Measurements from ENCODE around the gene ZBTB20.

Gene ZBTB20

DNA sequence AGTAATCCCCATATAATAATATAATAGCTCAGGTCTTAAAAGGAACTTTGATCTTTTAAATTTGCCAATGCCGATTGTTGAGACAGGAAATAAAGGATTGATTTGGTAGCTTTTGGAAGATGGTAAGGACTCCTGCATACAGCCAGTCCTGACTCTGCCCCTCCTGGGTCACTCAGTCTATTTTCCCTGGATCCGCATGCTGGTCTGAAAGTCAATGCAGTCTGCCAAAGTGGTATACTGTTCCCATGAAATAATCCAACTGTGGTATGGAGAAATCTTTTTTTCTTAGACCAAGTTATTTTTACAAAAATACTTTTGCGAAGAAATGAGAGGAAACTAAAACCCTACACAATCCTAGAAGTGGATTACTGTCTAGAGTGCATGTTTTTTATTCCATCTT, 662.2 kb downstream of the ZBTB20 start:
- H3K27me3 ChIP-seq (replicated peaks in 2 of 5; ENCODE audit: control insufficient read depth in 4 of 5, insufficient read depth in 5 of 5, low read length in 4 of 5): no peaks in the 10 kb centered on the region
- no peaks in the 10 kb centered on the region for H3K36me3 ChIP-seq (ENCODE audit: control insufficient read depth in 4 of 4, insufficient read depth in 4 of 4, low read length in 3 of 4)
- POLR2A ChIA-PET: no interaction called here
- no peak for DNase-seq
- CTCF ChIA-PET: interaction anchor here (1.2 kb wide), 1 partner anchor 40 kb away, joined by 3 read pairs; no protein-coding TSS in a partner anchor
- H3K9me3 ChIP-seq (ENCODE audit: control extremely low read depth in 1 of 5, control insufficient read depth in 4 of 5, insufficient read depth in 2 of 5, low read depth in 1 of 5, low read length in 4 of 5): no peaks in the 10 kb centered on the region
- WGBS (ENCODE audit: insufficient coverage): 100% methylated on average over 1 of the region's 3 CpGs
- H3K4me1 ChIP-seq (ENCODE audit: control extremely low read depth in 1 of 4, control insufficient read depth in 4 of 4, insufficient read depth in 4 of 4, low read length in 3 of 4): peaks cover 0 to 10% (median 6%) of the 10 kb centered on the region in 4 experiments
- H3K4me3 ChIP-seq (ENCODE audit: control insufficient read depth in 1 of 7, extremely low read depth in 1 of 7, insufficient read depth in 4 of 7, low read depth in 2 of 7, low read length in 6 of 7): no peak overlapping the region
- no peak overlapping the region for H3K27ac ChIP-seq (ENCODE audit: insufficient read depth in 1 of 2, low read depth in 1 of 2, low read length in 2 of 2, poor library complexity in 1 of 2, severe bottlenecking in 2 of 2)

DNA sequence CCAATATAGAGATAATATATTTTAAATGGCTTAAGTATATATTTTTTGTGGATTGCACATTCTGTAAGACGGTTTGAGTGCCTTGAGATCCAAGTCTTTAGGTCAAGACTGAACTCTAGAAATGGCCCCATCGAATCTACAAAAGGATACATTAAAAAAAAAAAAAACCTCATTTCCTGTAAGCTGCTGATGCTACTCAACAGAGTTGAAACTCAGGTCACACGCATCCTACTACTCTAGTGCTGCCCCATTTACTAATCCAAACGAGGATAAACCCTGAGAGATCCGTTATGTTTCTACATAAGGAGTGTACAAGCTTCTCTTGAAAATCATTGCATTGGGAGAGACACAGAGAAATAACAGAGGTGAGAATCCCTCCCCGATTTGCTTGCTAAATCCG, 666.0 kb downstream of the ZBTB20 start:
- Histone ChIP-seq H3K27ac (ENCODE audit: insufficient read depth in 1 of 2, low read depth in 1 of 2, low read length in 2 of 2, poor library complexity in 1 of 2, severe bottlenecking in 2 of 2) (no peak overlapping the region), H3K4me3 (ENCODE audit: control insufficient read depth in 1 of 7, extremely low read depth in 1 of 7, insufficient read depth in 4 of 7, low read depth in 2 of 7, low read length in 6 of 7) (no peak overlapping the region), H3K9me3 (ENCODE audit: control extremely low read depth in 1 of 5, control insufficient read depth in 4 of 5, insufficient read depth in 2 of 5, low read depth in 1 of 5, low read length in 4 of 5) (no peaks in the 10 kb centered on the region), H3K27me3 (replicated peaks in 2 of 5; ENCODE audit: control insufficient read depth in 4 of 5, insufficient read depth in 5 of 5, low read length in 4 of 5) (no peaks in the 10 kb centered on the region), H3K4me1 (ENCODE audit: control extremely low read depth in 1 of 4, control insufficient read depth in 4 of 4, insufficient read depth in 4 of 4, low read length in 3 of 4) (peaks cover 0 to 10% (median 6%) of the 10 kb centered on the region in 4 experiments), H3K36me3 (ENCODE audit: control insufficient read depth in 4 of 4, insufficient read depth in 4 of 4, low read length in 3 of 4) (no peaks in the 10 kb centered on the region)
- POLR2A ChIA-PET: no interaction called here
- WGBS (ENCODE audit: insufficient coverage): 97% methylated on average over 6 of the region's 7 CpGs
- CTCF ChIA-PET: no interaction called here
- no peak for DNase-seq

DNA sequence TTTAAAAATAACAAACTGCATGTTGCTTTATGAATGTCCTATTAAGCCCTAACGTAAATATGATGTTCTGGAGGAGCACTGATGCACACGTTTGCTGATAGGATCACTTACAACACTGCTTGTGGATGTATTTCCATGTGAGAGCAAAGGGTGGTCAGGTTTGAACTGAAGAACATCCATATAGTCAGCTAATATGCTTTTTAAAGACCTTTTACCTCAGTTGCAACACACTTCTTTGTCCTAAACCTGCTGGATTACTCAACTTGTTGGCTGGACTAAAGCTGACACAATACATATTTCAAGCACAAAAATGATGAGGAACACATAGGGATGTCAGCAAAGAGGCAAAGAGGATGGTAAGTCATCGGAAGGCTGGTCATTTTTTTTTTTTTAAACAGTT, 666.6 kb downstream of the ZBTB20 start:
- Histone ChIP-seq H3K9me3 (ENCODE audit: control extremely low read depth in 1 of 5, control insufficient read depth in 4 of 5, insufficient read depth in 2 of 5, low read depth in 1 of 5, low read length in 4 of 5) (no peaks in the 10 kb centered on the region), H3K4me1 (ENCODE audit: control extremely low read depth in 1 of 4, control insufficient read depth in 4 of 4, insufficient read depth in 4 of 4, low read length in 3 of 4) (peaks cover 0 to 10% (median 6%) of the 10 kb centered on the region in 4 experiments), H3K4me3 (ENCODE audit: control insufficient read depth in 1 of 7, extremely low read depth in 1 of 7, insufficient read depth in 4 of 7, low read depth in 2 of 7, low read length in 6 of 7) (no peak overlapping the region), H3K27me3 (replicated peaks in 2 of 5; ENCODE audit: control insufficient read depth in 4 of 5, insufficient read depth in 5 of 5, low read length in 4 of 5) (no peaks in the 10 kb centered on the region), H3K27ac (ENCODE audit: insufficient read depth in 1 of 2, low read depth in 1 of 2, low read length in 2 of 2, poor library complexity in 1 of 2, severe bottlenecking in 2 of 2) (no peak overlapping the region), H3K36me3 (ENCODE audit: control insufficient read depth in 4 of 4, insufficient read depth in 4 of 4, low read length in 3 of 4) (no peaks in the 10 kb centered on the region)
- POLR2A ChIA-PET: no interaction called here
- no peak for DNase-seq
- CTCF ChIA-PET: no interaction called here
- WGBS (ENCODE audit: insufficient coverage): 100% methylated on average over 2 of the region's 3 CpGs

DNA sequence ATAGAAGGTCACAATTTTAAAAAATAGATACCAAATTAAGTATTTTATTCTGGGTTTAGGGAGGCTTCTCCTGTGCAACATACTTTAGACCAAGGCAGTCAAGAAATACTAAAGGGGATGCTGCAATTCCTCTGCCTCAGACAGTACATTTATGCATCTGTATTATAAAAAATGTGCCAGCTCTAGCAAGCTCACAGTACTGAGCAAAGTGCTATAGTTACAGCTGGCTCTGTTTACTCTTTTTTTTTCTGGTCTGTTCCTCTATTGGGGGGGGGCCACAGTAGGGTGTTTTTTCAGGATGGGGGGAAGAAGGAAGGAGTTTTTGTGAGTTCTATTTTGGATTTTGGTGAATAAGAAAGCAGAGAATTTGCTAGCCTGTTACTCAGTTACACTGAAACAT, 668.3 kb downstream of the ZBTB20 start:
- CTCF ChIA-PET: no interaction called here
- POLR2A ChIA-PET: no interaction called here

DNA sequence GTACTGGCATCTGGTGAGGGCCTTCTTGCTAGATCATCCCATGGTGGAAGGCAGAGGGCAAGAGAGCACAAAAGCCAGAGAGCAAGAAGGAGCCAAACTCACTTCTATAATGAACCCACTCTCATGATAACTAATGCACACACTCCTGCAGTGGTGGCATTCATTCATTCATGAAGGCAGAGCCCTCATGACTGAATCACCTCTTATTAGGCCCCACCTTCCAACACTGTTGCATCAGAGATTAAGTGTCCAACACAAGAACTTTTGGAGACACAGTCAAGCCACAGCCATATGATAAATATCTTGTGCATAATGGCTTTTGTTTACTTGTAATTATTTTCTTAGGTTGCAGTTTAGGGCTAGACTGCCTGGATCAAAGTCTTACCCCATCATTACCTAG, 670.6 kb downstream of the ZBTB20 start:
- ChIA-PET POLR2A (no interaction called here), CTCF (no interaction called here)
- no peak for DNase-seq
- Histone ChIP-seq H3K36me3 (ENCODE audit: control insufficient read depth in 4 of 4, insufficient read depth in 4 of 4, low read length in 3 of 4) (no peaks in the 10 kb centered on the region), H3K27ac (ENCODE audit: insufficient read depth in 1 of 2, low read depth in 1 of 2, low read length in 2 of 2, poor library complexity in 1 of 2, severe bottlenecking in 2 of 2) (no peak overlapping the region), H3K4me3 (ENCODE audit: control insufficient read depth in 1 of 7, extremely low read depth in 1 of 7, insufficient read depth in 4 of 7, low read depth in 2 of 7, low read length in 6 of 7) (no peak overlapping the region), H3K27me3 (replicated peaks in 2 of 5; ENCODE audit: control insufficient read depth in 4 of 5, insufficient read depth in 5 of 5, low read length in 4 of 5) (no peaks in the 10 kb centered on the region), H3K4me1 (ENCODE audit: control extremely low read depth in 1 of 4, control insufficient read depth in 4 of 4, insufficient read depth in 4 of 4, low read length in 3 of 4) (peaks cover 0 to 2% (median under 1%) of the 10 kb centered on the region in 4 experiments), H3K9me3 (ENCODE audit: control extremely low read depth in 1 of 5, control insufficient read depth in 4 of 5, insufficient read depth in 2 of 5, low read depth in 1 of 5, low read length in 4 of 5) (no peaks in the 10 kb centered on the region)

More for the DNA sequence above, 668.3 kb downstream of the ZBTB20 start:
- Histone ChIP-seq H3K4me3 (ENCODE audit: control insufficient read depth in 1 of 7, extremely low read depth in 1 of 7, insufficient read depth in 4 of 7, low read depth in 2 of 7, low read length in 6 of 7) (no peak overlapping the region), H3K4me1 (ENCODE audit: control extremely low read depth in 1 of 4, control insufficient read depth in 4 of 4, insufficient read depth in 4 of 4, low read length in 3 of 4) (peaks cover 0 to 10% (median 6%) of the 10 kb centered on the region in 4 experiments), H3K36me3 (ENCODE audit: control insufficient read depth in 4 of 4, insufficient read depth in 4 of 4, low read length in 3 of 4) (no peaks in the 10 kb centered on the region), H3K9me3 (ENCODE audit: control extremely low read depth in 1 of 5, control insufficient read depth in 4 of 5, insufficient read depth in 2 of 5, low read depth in 1 of 5, low read length in 4 of 5) (no peaks in the 10 kb centered on the region), H3K27ac (ENCODE audit: insufficient read depth in 1 of 2, low read depth in 1 of 2, low read length in 2 of 2, poor library complexity in 1 of 2, severe bottlenecking in 2 of 2) (no peak overlapping the region), H3K27me3 (replicated peaks in 2 of 5; ENCODE audit: control insufficient read depth in 4 of 5, insufficient read depth in 5 of 5, low read length in 4 of 5) (no peaks in the 10 kb centered on the region)
- DNase-seq: no peak

GRCh38 chr3:114471478-114471877, 675.6 kb downstream of the ZBTB20 start:
- Histone ChIP-seq H3K9me3 (ENCODE audit: control extremely low read depth in 1 of 5, control insufficient read depth in 4 of 5, insufficient read depth in 2 of 5, low read depth in 1 of 5, low read length in 4 of 5) (no peaks in the 10 kb centered on the region), H3K4me3 (ENCODE audit: control insufficient read depth in 1 of 7, extremely low read depth in 1 of 7, insufficient read depth in 4 of 7, low read depth in 2 of 7, low read length in 6 of 7) (no peak overlapping the region), H3K36me3 (ENCODE audit: control insufficient read depth in 4 of 4, insufficient read depth in 4 of 4, low read length in 3 of 4) (no peaks in the 10 kb centered on the region), H3K4me1 (ENCODE audit: control extremely low read depth in 1 of 4, control insufficient read depth in 4 of 4, insufficient read depth in 4 of 4, low read length in 3 of 4) (no peaks in the 10 kb centered on the region), H3K27ac (ENCODE audit: insufficient read depth in 1 of 2, low read depth in 1 of 2, low read length in 2 of 2, poor library complexity in 1 of 2, severe bottlenecking in 2 of 2) (no peak overlapping the region), H3K27me3 (replicated peaks in 2 of 5; ENCODE audit: control insufficient read depth in 4 of 5, insufficient read depth in 5 of 5, low read length in 4 of 5) (peaks cover 0 to 2% (median 0%) of the 10 kb centered on the region in 5 experiments)
- ChIA-PET CTCF (no interaction called here), POLR2A (no interaction called here)
- WGBS (ENCODE audit: insufficient coverage): no CpG with 5 or more reads among the region's 2 CpGs
- no peak for DNase-seq

DNA sequence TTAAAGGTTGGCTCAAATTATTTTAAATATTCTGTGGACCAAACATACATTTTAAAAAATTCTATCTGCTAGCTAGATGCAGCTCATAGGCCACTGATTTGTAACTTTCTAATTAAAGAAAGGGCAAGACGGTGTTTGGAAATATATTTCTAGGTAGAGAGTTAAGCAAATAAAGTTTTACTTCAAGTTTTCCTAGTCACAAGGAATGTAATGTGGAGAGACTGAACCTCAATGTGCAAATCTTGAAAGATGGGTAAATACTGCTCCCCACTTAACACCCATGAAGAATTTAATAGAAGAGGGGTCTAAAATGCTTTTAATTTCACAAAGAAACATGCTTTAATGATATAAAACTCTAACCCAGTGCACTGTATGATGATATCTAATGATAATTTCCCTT, 678.0 kb downstream of the ZBTB20 start:
- Histone ChIP-seq H3K4me1 (ENCODE audit: control extremely low read depth in 1 of 4, control insufficient read depth in 4 of 4, insufficient read depth in 4 of 4, low read length in 3 of 4) (no peaks in the 10 kb centered on the region), H3K9me3 (ENCODE audit: control extremely low read depth in 1 of 5, control insufficient read depth in 4 of 5, insufficient read depth in 2 of 5, low read depth in 1 of 5, low read length in 4 of 5) (no peaks in the 10 kb centered on the region), H3K36me3 (ENCODE audit: control insufficient read depth in 4 of 4, insufficient read depth in 4 of 4, low read length in 3 of 4) (no peaks in the 10 kb centered on the region), H3K27me3 (replicated peaks in 2 of 5; ENCODE audit: control insufficient read depth in 4 of 5, insufficient read depth in 5 of 5, low read length in 4 of 5) (peaks cover 0 to 2% (median 0%) of the 10 kb centered on the region in 5 experiments), H3K27ac (ENCODE audit: insufficient read depth in 1 of 2, low read depth in 1 of 2, low read length in 2 of 2, poor library complexity in 1 of 2, severe bottlenecking in 2 of 2) (no peak overlapping the region), H3K4me3 (ENCODE audit: control insufficient read depth in 1 of 7, extremely low read depth in 1 of 7, insufficient read depth in 4 of 7, low read depth in 2 of 7, low read length in 6 of 7) (no peak overlapping the region)
- WGBS (ENCODE audit: insufficient coverage): no CpG with 5 or more reads among the region's 1 CpG
- DNase-seq: no peak
- POLR2A ChIA-PET: no interaction called here
- CTCF ChIA-PET: no interaction called here

Measured in common myeloid progenitor, CD34-positive (primary cell).